Glutamatergic neuron (in vitro differentiated cells): Measurements from ENCODE around the gene PXYLP1. TPM values are rescaled to one million over a fixed set of nuclear protein-coding genes. Genes with fewer than 3 reads are reported as not detected.

Experiments used
- DNase-seq: peaks from one replicate; pipeline ENCODE4 v3.0.0; 2022
- H3K27ac Mint-ChIP-seq: one replicate; pipeline ENCODE4 v1.8.0; 2020; ENCODE audit warnings: mild to moderate bottlenecking, mixed read lengths, inconsistent platforms; ENCODE audit not compliant: unreplicated experiment
- H3K27me3 Mint-ChIP-seq: one replicate; pipeline ENCODE4 v1.8.0; 2020; ENCODE audit warnings: mild to moderate bottlenecking, moderate library complexity, mixed read lengths, inconsistent platforms; ENCODE audit not compliant: unreplicated experiment
- H3K36me3 Mint-ChIP-seq: one replicate; pipeline ENCODE4 v1.8.0; 2020; ENCODE audit warnings: mild to moderate bottlenecking, mixed read lengths, inconsistent platforms; ENCODE audit not compliant: unreplicated experiment
- H3K4me1 Mint-ChIP-seq: one replicate; pipeline ENCODE4 v1.8.0; 2020; ENCODE audit warnings: mild to moderate bottlenecking, low read depth, mixed read lengths, inconsistent platforms; ENCODE audit not compliant: unreplicated experiment
- H3K4me3 Mint-ChIP-seq: one replicate; pipeline ENCODE4 v1.8.0; 2020; ENCODE audit warnings: mild to moderate bottlenecking, mixed read lengths, inconsistent platforms; ENCODE audit not compliant: unreplicated experiment
- H3K9me3 Mint-ChIP-seq: one replicate; pipeline ENCODE4 v1.8.0; 2020; ENCODE audit warnings: mild to moderate bottlenecking, moderate library complexity, mixed read lengths, inconsistent platforms; ENCODE audit not compliant: unreplicated experiment
- CTCF ChIP-seq: fragments of 200-600 bp; sonication (generic); IDR thresholded peaks from one replicate; pipeline ENCODE4 v1.5.0; 2021; ENCODE audit not compliant: partially characterized antibody, unreplicated experiment
- total RNA-seq: library from RNA; stranded (reverse); fragmentation: NEBNext Ultra II Directional; extraction: Animal tissue kit (Norgen Biotek cat#: 25700); gene quantifications from one replicate; pipeline ENCODE4 v1.2.1, GENCODE V29; 2021; ENCODE audit not compliant: unreplicated experiment

PXYLP1 gene
- total RNA-seq, 1 donor from 2014 or later: 42.7 TPM

GRCh38 chr3:141274411-141275031 is 42.9 kb downstream of the PXYLP1 start:
- DNase-seq: no peak
- H3K36me3 Mint-ChIP-seq: peaks cover 4% of the 10 kb centered on the region
- no peak for TF ChIP-seq CTCF
- H3K27me3 Mint-ChIP-seq: no peaks in the 10 kb centered on the region
- H3K4me1 Mint-ChIP-seq: peaks cover 9% of the 10 kb centered on the region
- H3K9me3 Mint-ChIP-seq: peaks cover 2% of the 10 kb centered on the region
- H3K27ac Mint-ChIP-seq: peak overlapping the region; percentile 43
- H3K4me3 Mint-ChIP-seq: no peak overlapping the region

GRCh38 chr3:141275032-141275422 is 43.4 kb downstream of the PXYLP1 start:
- Mint-ChIP-seq H3K9me3 (no peaks in the 10 kb centered on the region), H3K36me3 (peaks cover 4% of the 10 kb centered on the region), H3K4me3 (no peak overlapping the region), H3K27ac (no peak overlapping the region), H3K4me1 (peaks cover 6% of the 10 kb centered on the region), H3K27me3 (no peaks in the 10 kb centered on the region)
- no peak for TF ChIP-seq CTCF
- DNase-seq: no peak

- Mint-ChIP-seq H3K4me1 (peaks cover 6% of the 10 kb centered on the region), H3K27ac (no peak overlapping the region), H3K9me3 (no peaks in the 10 kb centered on the region), H3K36me3 (peaks cover 4% of the 10 kb centered on the region), H3K4me3 (no peak overlapping the region), H3K27me3 (no peaks in the 10 kb centered on the region)
- no peak for TF ChIP-seq CTCF
- no peak for DNase-seq
Measured at GRCh38 chr3:141275511-141275910, 43.9 kb downstream of the PXYLP1 start.

- no peak for DNase-seq
- TF ChIP-seq CTCF: no peak
- H3K9me3 Mint-ChIP-seq: no peaks in the 10 kb centered on the region
- no peak overlapping the region for H3K27ac Mint-ChIP-seq
- no peak overlapping the region for H3K4me3 Mint-ChIP-seq
- H3K36me3 Mint-ChIP-seq: peaks cover 4% of the 10 kb centered on the region
- H3K27me3 Mint-ChIP-seq: no peaks in the 10 kb centered on the region
- peaks cover 6% of the 10 kb centered on the region for H3K4me1 Mint-ChIP-seq
Measured at GRCh38 chr3:141275973-141276372, 44.3 kb downstream of the PXYLP1 start.

- Mint-ChIP-seq H3K27ac (no peak overlapping the region), H3K36me3 (peaks cover 4% of the 10 kb centered on the region), H3K4me1 (peaks cover 6% of the 10 kb centered on the region), H3K27me3 (no peaks in the 10 kb centered on the region), H3K9me3 (no peaks in the 10 kb centered on the region), H3K4me3 (no peak overlapping the region)
- DNase-seq: no peak
- TF ChIP-seq CTCF: no peak
Measured at GRCh38 chr3:141276398-141276797, 44.8 kb downstream of the PXYLP1 start.
